A673 (cell line): ENCODE data around the gene SLC19A1.

ENCODE experiments used
- CTCF ChIP-seq: fragments of 300-800, 200-600 bp; sonication (generic); conservative IDR thresholded peaks from 2 replicates; pipeline ENCODE4 v1.5.1; 2017; ENCODE audit warnings: low read depth, mild to moderate bottlenecking, antibody characterized with exemption, low read length, moderate library complexity, mixed read lengths
- EZH2 ChIP-seq: fragments of 200-600 bp; sonication (generic); IDR thresholded peaks from 2 replicates; pipeline ENCODE4 v1.6.1; 2017; ENCODE audit warnings: borderline replicate concordance, low read depth, mild to moderate bottlenecking, mixed read lengths, antibody characterized with exemption, low read length; ENCODE audit not compliant: poor library complexity, severe bottlenecking

DNA sequence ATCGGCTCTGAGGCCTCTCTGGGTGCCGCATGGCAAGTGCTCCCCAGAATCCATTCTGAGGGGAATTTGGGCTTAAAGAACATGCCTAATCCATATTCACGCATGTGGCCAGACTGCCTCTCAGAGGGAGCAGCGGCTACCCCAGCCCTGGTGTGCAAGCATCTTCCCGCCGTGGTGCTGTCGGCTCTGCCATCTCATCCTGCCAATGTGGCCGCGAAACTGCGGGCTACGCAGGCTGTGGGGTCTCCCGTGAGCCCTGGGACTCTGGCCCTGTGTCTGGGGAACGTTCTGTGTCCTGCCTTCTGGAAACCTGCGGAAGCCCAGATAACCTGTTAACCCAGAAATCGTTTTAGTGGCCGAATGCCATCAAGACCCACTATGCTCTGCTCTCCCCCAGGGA, 60.7 kb downstream of the SLC19A1 start:
- TF ChIP-seq CTCF, result no peak
- no peak for TF ChIP-seq EZH2
